Activated CD8-positive, alpha-beta T cell treated with anti-CD3 and anti-CD28 coated beads for 36 hours (primary cell): Measurements from ENCODE around the gene MEIS1. TPM values are rescaled to one million over a fixed set of nuclear protein-coding genes. Genes with fewer than 3 reads are reported as not detected.

Source experiments
- ATAC-seq: fragments of 200-7000 bp; cut with Tn5 transposase; one replicate; pipeline ENCODE4 v1.10.0; 2021; ENCODE audit warnings: mild to moderate bottlenecking, moderate library complexity
- CTCF ChIA-PET: fragments of 350-600 bp; sonication (Branson Sonifier 250); formaldehyde crosslinking; loops from one replicate; lab custom pipeline; 2021; ENCODE audit warnings: antibody characterized with exemption; lab: Charles Lee
- POLR2A ChIA-PET: fragments of 350-600 bp; sonication (Branson Sonifier 250); formaldehyde crosslinking; loops from one replicate; lab custom pipeline; 2021; ENCODE audit warnings: antibody characterized with exemption; lab: Charles Lee
- DNase-seq: peaks from one replicate; pipeline ENCODE4 v3.0.0-alpha.2; 2020
- H3K27ac Mint-ChIP-seq: one replicate; pipeline ENCODE4 v1.8.0; 2021; ENCODE audit warnings: mild to moderate bottlenecking, mixed read lengths
- H3K27me3 Mint-ChIP-seq: one replicate; pipeline ENCODE4 v1.8.0; 2021; ENCODE audit warnings: mixed read lengths
- H3K36me3 Mint-ChIP-seq: one replicate; pipeline ENCODE4 v1.8.0; 2021; ENCODE audit warnings: low read depth, mixed read lengths
- H3K4me1 Mint-ChIP-seq: one replicate; pipeline ENCODE4 v1.8.0; 2021; ENCODE audit warnings: low read depth, mixed read lengths
- H3K4me3 Mint-ChIP-seq: one replicate; pipeline ENCODE4 v1.8.0; 2021; ENCODE audit warnings: mild to moderate bottlenecking, moderate library complexity, mixed read lengths
- H3K9me3 Mint-ChIP-seq: one replicate; pipeline ENCODE4 v1.8.0; 2021; ENCODE audit warnings: mixed read lengths
- CTCF ChIP-seq: fragments of 200-600 bp; IDR thresholded peaks from one replicate; pipeline ENCODE4 v1.8.0; 2022; ENCODE audit warnings: antibody characterized with exemption, mild to moderate bottlenecking
- intact Hi-C: fragments of 100-400 bp; cut with micrococcal nuclease; formaldehyde crosslinking; loops from one replicate; pipeline ENCODE4 v1.10.0; 2022
- total RNA-seq, 2 experiments: library from RNA; stranded (reverse); gene quantifications; one replicate each; pipeline ENCODE4 v1.2.3, GENCODE V29; 2021

MEIS1 gene
- total RNA-seq, 2 experiments from 2014 or later, result not detected

GRCh38 chr2:66581339-66582103, 146.6 kb downstream of the MEIS1 start:
- Mint-ChIP-seq H3K27me3 (peaks cover 41% of the 10 kb centered on the region), H3K9me3 (no peaks in the 10 kb centered on the region), H3K4me3 (no peak overlapping the region), H3K4me1 (peaks cover 5% of the 10 kb centered on the region), H3K27ac (no peak overlapping the region), H3K36me3 (no peaks in the 10 kb centered on the region)
- intact Hi-C loops, result loop anchor here (2.0 kb wide), 1 partner anchor 149 kb away; no protein-coding TSS in a partner anchor
- no peak for DNase-seq
- ChIA-PET POLR2A (no interaction called here), CTCF (no interaction called here)
- TF ChIP-seq CTCF, result no peak
- no peak for ATAC-seq

GRCh38 chr2:66582104-66582986, 147.4 kb downstream of the MEIS1 start:
- Mint-ChIP-seq H3K27ac (no peak overlapping the region), H3K27me3 (peaks cover 33% of the 10 kb centered on the region), H3K36me3 (no peaks in the 10 kb centered on the region), H3K9me3 (no peaks in the 10 kb centered on the region), H3K4me3 (no peak overlapping the region), H3K4me1 (peaks cover 5% of the 10 kb centered on the region)
- POLR2A ChIA-PET, result no interaction called here
- no peak for TF ChIP-seq CTCF
- intact Hi-C loops, result no loop called here
- DNase-seq, result no peak
- CTCF ChIA-PET, result no interaction called here
- no peak for ATAC-seq

DNA sequence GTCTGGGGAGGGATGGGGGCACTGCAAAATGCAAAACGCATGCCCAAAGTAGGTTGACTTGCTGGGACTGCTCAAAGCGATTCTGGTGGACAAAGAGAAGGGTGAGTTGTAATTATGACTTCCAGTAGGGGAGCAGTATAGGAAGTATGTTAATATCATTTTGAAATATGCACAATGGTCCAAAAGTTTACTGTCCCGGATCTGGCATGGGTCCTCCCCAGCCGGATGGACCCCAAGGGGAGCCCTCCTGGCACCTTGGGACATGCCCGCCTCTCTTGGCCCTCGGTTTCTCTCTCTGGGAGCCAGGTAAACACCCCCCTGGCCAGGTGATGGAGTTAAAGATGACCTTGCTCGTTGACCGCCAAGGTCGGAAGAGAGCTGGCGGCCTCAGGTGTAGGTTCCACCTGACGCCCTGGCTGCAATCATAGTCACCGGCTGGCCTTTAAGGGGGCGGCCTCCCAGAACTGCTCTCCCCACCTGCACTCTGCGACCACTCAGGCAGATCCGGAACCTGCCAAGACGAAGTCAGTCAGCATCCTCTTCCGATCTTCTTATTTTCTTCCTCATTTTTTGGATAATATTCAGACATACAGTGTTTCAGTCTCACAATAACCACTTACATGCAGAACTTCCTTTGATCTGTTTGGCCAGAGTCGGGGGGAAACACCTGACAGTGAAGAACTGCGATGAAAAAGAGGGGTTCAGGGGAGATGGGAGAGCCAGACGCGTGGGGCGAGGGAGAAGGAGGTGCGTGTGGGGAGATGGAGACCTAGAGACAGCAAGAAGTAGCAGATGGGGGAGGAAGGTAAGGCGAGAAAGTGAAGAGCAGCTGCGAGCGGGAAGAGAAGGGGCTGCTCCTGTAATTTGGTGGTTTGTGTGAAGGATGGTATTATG, 148.3 kb downstream of the MEIS1 start:
- no peak for DNase-seq
- Mint-ChIP-seq H3K4me1 (peaks cover 5% of the 10 kb centered on the region), H3K4me3 (no peak overlapping the region), H3K9me3 (no peaks in the 10 kb centered on the region), H3K36me3 (no peaks in the 10 kb centered on the region), H3K27ac (no peak overlapping the region), H3K27me3 (peaks cover 26% of the 10 kb centered on the region)
- no peak for ATAC-seq
- ChIA-PET POLR2A (no interaction called here), CTCF (no interaction called here)
- intact Hi-C loops, result no loop called here
- TF ChIP-seq CTCF, result no peak

DNA sequence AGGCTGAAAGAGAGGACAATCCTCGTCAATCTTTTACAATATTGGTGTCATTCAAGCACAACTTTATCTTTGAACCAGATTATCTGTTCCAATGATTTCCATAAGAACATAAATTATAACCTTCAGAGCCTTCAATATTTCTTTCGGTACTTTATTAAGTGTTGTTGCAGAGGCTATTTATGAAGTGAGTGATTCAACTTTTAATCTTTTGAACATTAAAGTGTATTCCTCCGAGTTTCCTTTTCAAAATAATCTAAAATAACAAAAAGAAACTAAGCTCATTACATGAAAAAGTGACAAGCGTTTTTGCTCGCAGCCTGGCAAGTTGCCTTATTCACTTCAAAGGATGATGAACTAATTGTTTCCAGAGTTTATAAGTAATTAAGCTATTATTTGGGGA, 149.0 kb downstream of the MEIS1 start:
- Mint-ChIP-seq H3K36me3 (no peaks in the 10 kb centered on the region), H3K27ac (no peak overlapping the region), H3K27me3 (peaks cover 19% of the 10 kb centered on the region), H3K9me3 (no peaks in the 10 kb centered on the region), H3K4me1 (peaks cover 5% of the 10 kb centered on the region), H3K4me3 (no peak overlapping the region)
- intact Hi-C loops, result no loop called here
- DNase-seq (no peak), ATAC-seq (no peak)
- ChIA-PET CTCF (no interaction called here), POLR2A (no interaction called here)
- no peak for TF ChIP-seq CTCF
